D721Med (cell line): ENCODE results near the gene PDK4.
"Not testable (repeated sequence)": the region's sequence is repeated elsewhere in the genome, so short reads cannot be mapped to it uniquely, and the experiment has no call there.

Experiments used
- DNase-seq: peaks from one replicate; pipeline ENCODE4 v3.0.0; 2011; ENCODE audit warnings: low spot score; ENCODE audit not compliant: insufficient read length
- FAIRE-seq: peaks from 2 replicates; lab custom pipeline; 2011; peaks lifted over from hg19 to GRCh38; lab: Jason Lieb, UNC
- TF ChIP-seq, protein P1 (sequence below): IDR thresholded peaks from 2 replicates; pipeline ENCODE4 v1.5.1; 2012; ENCODE audit warnings: mild to moderate bottlenecking, control low read depth; ENCODE audit not compliant: insufficient read depth; ENCODE audit errors: missing control alignments

PDK4 gene

DNA sequence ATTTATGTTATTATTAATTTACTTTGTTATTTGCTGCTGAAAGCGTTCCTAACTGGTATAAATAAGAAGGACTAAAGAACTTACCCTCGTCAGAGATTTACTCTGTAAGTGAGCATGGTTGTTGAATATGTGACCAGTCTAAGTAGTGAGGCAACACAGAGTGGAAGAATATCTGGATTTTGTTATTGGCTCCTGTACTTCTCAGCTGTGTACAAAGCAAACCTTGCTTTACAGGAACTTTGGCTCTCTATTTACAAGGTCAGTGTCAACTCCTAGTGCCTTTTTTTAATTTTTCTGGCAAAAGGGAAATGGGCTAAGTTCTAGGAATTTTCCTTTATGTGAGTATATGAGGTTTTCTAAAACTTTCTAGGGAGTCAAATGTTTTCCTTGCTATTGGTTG lies 35.6 kb downstream of the PDK4 start:
- TF ChIP-seq, protein P1, sequence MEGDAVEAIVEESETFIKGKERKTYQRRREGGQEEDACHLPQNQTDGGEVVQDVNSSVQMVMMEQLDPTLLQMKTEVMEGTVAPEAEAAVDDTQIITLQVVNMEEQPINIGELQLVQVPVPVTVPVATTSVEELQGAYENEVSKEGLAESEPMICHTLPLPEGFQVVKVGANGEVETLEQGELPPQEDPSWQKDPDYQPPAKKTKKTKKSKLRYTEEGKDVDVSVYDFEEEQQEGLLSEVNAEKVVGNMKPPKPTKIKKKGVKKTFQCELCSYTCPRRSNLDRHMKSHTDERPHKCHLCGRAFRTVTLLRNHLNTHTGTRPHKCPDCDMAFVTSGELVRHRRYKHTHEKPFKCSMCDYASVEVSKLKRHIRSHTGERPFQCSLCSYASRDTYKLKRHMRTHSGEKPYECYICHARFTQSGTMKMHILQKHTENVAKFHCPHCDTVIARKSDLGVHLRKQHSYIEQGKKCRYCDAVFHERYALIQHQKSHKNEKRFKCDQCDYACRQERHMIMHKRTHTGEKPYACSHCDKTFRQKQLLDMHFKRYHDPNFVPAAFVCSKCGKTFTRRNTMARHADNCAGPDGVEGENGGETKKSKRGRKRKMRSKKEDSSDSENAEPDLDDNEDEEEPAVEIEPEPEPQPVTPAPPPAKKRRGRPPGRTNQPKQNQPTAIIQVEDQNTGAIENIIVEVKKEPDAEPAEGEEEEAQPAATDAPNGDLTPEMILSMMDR: no peak
- no peak for FAIRE-seq

DNA sequence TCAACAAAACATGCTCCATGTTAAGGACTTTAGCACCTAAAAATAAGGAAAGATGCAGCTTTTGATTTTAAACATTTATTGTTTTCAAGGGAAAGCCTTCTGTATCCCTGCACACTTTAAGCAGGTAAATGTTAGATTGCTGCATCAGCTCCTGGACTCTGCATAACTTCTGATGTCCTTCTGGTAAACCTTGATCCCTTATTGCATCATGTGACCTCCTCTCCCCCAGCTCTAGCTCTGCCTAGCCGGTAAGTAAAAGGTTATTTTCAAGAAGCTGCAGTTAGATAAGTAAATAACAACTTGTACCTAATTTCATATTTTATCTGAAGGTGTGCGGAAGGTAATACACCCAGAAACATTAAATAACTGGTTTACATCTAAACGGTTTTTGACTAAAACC lies 37.5 kb downstream of the PDK4 start:
- TF ChIP-seq, protein P1: no peak
- no peak for FAIRE-seq
- no peak for DNase-seq

More for the DNA sequence above, 35.6 kb downstream of the PDK4 start:
- no peak for DNase-seq

- TF ChIP-seq, protein P1: no peak
- DNase-seq: no peak
- FAIRE-seq: no peak
Measured at GRCh38 chr7:95556777-95557176, 39.5 kb downstream of the PDK4 start.

- TF ChIP-seq, protein P1: no peak
- no peak for DNase-seq
- no peak for FAIRE-seq
Measured at GRCh38 chr7:95553939-95554338, 42.4 kb downstream of the PDK4 start.

- not testable (repeated sequence) for FAIRE-seq, DNase-seq
Measured at GRCh38 chr7:95552010-95552926, 44.0 kb downstream of the PDK4 start.

GRCh38 chr7:95550546-95550945 lies 45.8 kb downstream of the PDK4 start:
- TF ChIP-seq, protein P1: no peak
- FAIRE-seq: no peak
- DNase-seq: no peak

GRCh38 chr7:95549818-95550529 lies 46.3 kb downstream of the PDK4 start:
- TF ChIP-seq, protein P1: no peak
- DNase-seq (no peak), FAIRE-seq (no peak)
